GM19023 (cell line): ENCODE data around the gene MPZL3.

ENCODE experiments used
- ATAC-seq: cut with Tn5 transposase; IDR thresholded peaks from one replicate; pipeline ENCODE4 v1.9.1; 2021; ENCODE audit warnings: mild to moderate bottlenecking, moderate library complexity; ENCODE audit not compliant: unreplicated experiment

MPZL3 gene

DNA sequence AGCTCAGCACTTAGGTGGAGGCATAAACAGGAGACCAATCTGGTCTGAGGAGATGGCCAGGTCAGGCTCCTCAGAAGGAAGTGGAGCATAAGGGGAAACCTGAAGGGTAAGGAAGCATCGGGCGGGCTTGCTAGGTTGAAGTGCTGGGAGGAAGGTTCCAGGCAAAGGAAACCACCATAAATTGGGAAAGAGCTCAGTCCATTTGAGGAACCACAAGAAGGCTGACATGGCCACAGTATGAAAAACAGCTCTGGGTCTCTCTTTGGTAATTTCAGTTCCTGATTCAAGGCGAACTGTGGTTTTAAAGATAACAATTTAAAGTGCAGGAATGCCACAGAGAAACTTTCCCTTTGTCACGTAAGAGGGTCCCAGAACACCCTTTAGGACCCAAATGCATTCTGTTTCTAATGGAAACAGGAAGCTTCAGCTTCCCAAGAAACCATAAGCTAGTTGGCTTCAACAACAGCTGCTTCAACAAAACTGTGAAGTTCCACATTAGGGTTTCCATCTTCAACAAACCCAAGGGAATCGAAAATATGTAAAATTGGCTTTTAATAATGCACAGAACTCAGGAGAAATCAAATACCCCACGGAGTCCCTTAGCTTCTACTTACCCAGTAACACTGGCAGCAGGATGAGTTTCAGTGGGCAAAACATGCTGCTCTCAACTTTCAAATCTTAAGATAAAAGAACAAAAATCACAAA is 37.8 kb downstream of the MPZL3 start:
- no peak for ATAC-seq

DNA sequence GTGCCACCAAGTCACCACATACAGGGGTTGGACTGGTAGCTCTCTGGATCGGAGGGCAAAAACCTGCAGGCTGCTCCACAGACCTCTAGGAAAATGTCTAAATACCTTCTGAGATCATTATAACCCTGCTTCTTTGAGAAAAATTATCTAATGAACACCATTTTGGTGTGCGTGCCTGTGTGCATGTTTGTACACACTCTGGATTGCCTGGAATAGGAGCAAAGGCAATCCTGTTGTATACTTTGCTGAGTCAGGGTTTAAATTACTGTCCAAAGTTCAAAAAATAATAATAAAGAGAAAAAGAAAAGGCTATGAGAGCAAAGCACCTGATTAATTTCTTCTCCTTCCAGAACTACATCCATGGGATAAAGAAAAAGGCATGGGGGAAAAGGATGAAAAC is 38.4 kb downstream of the MPZL3 start:
- ATAC-seq = no peak

DNA sequence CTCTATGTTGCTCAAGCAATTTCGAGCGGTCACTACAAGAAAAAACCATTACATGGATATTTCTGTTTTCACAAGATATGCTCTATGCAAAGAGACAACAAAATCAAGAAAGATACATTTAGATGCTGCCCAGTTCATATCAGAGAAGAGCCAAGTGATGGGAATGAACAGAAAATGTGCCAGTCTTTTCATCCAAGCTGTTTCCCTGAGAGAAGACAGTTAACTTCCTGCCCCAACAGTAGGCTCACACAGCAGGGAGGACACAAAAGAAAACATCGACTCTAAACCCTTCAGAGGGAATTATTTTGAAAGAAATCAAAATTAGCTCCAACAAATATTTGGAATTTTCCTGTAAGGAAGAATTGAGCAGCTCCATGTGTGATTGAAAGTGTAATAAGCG is 39.0 kb downstream of the MPZL3 start:
- ATAC-seq = no peak

DNA sequence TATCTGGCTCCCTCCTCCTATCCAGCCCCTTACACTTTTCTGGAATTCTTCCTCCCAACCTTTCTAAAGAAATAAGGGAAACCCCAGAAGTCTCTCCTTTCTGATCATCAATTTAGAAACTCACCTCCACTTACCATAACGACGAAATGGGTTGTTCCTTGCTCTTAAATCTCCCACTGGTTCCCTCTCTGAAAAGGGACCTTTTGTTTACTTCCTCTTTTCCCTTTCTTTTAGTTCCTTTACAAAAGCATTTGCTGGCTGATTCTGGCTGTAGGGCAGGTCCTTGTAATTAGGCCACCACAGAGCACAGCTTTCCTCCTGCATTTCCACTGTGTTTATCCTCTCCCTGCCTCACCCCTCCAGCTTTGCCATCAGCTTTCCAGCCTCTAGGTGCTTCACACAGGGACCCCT is 39.4 kb downstream of the MPZL3 start:
- ATAC-seq = no peak

DNA sequence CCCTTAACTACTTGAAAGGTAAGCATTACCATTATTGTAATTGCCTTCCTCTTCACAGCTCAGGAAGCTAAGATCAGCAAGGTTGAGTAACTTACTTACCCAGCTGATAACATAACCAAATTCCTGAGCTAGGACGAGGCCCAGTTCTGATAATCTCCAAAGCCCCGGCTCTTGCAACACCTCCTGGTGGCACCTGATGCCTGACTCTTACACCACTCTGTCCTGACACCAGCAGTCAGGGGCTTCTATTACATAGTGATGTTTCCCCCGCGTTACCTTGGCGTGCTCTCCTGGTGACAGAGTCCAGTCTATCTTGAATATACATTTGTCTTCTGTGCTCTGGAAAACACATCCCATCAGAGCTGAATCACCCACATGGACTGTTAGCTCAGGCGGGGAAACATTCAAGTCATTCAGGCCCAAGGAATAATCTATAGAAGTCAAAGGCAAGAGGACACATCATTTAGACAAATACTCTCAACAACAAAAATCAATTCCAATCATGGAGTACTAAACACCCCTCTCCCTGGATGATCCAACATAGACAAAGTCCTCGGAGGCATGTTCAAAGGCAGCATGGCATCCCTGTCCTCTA is 39.9 kb downstream of the MPZL3 start:
- ATAC-seq = no peak

DNA sequence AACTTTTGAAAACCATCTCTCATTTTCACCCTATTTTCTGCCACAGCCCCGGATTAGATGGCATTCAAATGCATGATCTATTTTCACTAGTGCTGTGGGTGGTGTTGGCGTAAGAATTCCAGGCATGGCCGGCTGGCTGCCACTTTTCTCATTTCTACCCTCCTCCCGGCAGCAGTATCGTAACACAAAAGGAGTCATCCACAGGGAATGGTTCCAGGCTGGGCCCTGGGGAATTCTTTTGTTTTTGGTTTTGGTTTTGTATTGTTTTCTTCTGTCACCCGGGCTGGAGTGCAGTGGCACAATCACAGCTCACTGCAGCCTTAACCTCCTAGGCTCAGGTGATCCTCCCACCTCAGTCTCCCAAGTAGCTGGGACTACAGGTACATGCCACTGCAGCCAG is 41.2 kb downstream of the MPZL3 start:
- no peak for ATAC-seq

DNA sequence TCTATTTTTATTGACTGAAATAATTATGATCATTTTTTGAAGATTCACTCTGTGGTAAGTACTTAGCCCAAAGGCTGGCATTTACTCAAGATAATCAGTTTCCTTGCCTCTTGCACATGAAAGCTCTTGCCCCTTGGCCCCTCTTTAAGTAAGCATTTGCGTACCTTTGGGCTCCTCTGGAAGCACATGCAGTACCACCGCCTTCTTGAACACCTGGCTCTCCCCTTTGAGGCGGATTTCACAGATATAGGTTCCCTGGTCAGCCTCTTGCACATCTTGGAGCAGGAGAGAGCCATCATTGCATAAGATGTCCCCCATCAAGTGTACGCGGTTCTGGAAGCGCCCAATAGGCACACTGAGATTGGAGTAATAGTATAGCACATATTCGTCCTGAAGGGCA is 41.8 kb downstream of the MPZL3 start:
- ATAC-seq = no peak

DNA sequence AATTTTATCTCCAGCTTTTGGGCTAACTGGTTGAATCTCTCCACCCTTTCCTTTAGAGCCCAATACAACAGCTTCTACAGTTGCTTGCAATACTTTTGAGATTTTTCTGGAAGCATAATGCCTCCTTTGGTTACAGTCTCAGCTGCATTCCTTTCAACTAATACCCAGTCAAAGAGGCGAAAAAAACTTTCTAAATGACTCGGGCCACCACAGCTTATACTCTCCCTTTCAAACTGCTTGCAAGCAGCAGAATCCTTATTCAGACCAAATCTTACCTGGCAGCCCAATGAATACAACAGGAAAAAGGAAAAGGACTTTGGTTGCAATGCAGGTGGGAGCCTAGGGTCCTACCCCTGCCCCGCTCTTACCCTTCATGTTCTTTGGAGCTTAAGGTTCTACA is 43.1 kb downstream of the MPZL3 start:
- no peak for ATAC-seq

DNA sequence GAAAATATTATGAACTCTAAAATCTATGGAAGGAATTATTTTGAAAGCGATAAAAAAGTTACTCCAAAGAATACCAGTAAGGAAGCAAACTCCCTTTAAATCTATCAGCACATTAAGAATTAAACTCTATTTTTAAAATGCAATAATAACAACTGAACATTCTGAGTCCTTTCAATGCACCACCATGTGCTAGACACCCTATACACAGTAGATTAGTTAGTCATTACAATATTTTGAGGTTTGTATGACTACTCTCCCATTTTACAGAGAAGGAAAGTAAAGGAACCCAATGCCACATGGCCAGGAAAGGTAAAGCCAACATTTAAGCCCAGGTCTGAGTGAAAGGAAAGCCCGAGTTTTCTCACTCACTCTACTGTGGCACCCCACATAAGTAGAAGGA is 45.1 kb downstream of the MPZL3 start:
- no peak for ATAC-seq

DNA sequence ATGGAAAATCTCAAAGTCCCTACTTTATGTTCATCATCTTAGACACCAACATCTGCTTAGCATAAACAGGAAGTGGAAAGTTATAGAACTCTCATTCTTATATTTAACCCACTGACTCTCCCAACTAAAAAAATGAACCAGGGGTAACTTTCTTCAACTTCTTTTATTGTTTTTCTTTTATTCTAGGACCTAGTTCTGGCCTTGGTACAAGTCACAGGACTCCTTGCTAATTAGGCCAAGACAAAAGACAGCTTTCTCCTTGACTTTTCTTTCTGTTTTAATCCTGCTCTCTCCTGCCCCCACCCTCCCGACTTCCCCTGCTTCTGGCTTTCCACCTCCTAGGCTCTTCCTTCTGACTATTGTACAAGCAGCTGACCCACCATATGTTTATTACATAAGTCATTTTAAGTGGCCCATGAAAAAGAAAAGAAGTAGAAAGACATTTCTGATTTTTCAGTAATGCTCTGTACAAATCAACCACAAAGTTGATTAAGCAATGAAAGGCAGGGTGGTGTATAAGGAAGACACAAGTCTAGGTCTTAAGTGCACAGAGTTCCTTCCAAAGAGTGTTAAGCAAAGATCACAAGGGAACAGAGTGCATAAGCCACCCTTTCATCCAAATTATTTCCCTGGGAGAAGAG is 45.7 kb downstream of the MPZL3 start:
- no peak for ATAC-seq

DNA sequence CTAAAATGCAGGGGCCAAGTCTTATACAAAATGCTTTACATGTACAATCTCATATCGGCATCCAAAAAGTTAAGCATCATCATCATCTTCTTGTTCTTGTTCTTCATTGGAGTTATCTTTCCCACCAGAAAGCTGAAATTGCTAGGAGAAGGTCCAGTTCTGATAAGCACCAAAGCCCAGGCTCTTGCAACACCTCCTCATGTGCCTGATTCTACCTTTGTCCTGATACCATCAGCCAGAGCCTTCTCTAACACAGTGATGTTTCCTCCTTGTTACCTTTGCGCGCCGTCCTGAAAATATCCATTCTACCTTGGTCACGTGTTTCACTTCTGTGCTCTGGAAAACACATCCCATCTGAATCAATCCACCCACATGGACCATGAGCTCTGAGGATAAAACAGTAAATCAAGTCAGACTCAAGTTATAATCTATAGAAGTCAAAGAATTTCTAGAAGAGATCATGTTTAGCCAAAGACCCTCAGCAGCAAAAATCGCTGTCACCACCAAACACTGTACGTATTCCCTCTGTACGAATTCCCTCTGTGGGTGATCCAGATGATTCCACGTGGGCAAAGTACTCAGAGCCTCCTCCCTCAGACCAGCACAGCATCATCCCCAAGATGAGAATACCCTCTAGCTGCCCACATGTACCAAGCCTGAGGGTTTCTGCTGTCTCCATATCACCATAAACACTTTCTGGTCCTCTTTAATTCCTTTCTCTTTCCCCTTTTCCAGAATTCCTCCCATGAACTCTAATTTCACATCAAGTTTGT is 46.4 kb downstream of the MPZL3 start:
- no peak for ATAC-seq

DNA sequence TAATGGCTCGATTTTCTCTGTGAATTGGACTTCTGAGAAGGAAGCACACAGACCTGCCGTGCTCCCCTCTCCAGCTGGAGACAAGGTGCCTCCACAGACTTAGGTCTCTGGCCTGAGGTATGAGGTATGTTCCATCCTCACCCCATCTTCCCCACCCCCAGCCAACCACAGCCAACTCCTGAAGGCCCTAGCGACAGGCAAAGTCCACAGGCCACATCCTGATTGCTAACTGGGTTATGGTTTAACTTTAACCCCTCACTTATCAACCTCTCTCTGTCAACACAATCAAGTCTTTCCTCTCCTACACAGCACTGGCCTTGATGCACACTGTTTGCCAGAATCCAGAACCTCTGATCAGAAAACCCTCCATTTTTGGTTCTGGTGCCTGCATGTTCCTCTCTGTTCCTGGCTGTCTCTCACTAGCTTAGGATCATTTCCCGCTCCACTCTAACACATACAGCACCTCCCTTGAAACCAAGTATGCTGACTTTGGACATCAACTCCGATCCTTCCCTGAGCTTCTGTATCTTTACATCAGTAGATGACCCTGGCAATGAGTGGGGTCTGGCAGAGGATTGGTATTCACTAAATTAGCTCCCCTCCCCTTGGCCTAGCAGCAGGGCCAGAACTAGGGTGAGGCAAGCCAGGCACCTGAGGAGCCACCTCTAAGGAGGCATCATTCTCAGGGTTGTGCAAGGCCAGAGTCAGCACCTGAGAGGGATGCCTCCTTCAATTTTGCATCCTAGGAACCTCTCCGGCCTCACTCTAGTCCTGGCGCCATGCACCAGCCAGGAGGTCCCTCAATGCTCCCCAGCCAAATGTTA is 49.4 kb downstream of the MPZL3 start:
- no peak for ATAC-seq

DNA sequence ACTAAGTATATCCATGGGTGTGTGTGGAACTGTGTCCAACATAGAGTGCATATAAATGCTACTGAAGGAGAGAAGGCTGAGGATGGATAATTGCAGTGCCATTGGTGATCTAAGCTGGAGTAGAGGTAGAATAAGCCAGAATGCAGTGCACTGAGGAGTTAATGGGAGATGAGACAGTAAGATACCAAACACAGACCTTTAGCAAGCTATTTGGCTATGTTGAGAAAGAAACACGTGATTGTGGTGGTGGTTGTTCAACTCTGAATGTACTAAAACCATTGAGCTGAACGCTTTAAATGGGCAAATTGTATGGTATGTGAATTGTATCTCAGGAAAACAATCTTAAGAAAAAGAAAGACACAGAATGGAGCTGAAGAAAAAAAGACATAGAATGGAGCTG is 50.2 kb downstream of the MPZL3 start:
- no peak for ATAC-seq

DNA sequence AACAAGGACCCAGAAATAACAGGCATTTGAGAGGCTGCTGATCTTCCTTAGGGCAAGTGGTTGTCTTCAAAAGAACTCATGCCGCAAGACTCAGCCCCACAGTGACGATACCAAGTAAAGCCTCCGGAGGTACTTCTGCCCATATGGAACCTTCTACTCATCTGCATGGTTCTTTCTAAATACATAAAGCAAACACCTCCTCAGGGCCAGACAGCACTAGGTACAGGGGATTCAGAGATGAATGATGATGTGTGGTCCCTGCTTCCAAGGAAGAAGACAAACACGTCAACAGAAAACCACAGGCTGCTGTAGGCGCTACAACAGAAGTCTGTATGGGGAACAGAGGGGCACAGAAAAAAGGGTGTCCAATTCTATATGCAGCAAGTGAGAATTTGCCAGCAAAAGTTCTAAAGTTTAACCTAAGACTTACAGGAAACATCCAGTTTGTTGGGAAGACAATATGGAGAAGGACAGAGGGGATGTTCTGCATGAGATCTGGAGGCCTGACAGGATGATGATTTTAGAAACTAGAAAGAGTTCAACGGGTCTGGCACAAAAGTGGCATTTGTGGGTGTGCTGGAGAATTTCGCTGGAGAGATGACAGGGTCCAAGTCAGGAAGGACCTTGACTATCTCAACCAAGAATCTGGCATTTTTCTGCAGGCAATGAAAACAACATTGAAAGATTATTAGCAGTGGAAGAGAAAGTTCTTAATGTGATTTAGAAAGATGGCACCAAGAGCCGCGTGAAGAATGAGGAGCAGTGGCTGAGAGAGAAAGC is 51.1 kb downstream of the MPZL3 start:
- ATAC-seq = no peak

DNA sequence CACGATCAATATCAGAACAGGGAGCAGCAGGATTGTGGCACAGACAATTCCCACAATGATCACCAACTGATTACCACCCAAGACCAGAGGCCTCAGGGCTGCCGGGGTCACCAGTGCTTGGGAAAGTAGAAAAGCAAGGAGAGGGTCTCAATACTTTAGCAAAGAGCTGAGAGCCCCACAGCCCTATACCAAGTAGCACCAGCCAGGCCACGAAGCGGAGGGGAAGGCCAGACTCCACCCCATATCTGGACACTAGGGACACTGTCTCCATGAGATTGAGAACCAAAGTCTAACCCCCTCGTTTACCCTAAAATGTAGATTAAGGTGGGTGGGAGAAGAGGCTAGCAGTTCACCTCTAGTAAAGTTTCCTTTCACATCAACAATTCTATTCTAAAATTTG is 51.7 kb downstream of the MPZL3 start:
- no peak for ATAC-seq

DNA sequence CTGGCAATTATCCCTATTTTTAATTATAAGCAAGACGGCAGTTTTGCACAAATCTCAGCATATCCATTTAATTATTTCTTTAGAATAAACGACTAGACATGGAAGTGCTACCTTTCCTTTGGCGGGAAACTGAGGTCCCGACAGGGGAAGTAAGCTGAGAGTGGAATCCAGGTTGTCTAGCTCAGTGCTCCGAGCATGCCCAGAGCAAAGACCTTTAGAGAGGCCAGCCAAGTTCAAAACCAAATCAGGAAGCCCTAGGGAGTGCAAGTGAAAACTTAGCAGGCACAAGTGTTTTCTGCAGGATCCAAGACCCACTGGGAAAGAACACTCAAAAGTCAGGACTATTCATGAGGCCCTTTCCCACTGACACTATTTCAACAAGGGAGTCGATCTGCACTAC is 53.0 kb downstream of the MPZL3 start:
- no peak for ATAC-seq

DNA sequence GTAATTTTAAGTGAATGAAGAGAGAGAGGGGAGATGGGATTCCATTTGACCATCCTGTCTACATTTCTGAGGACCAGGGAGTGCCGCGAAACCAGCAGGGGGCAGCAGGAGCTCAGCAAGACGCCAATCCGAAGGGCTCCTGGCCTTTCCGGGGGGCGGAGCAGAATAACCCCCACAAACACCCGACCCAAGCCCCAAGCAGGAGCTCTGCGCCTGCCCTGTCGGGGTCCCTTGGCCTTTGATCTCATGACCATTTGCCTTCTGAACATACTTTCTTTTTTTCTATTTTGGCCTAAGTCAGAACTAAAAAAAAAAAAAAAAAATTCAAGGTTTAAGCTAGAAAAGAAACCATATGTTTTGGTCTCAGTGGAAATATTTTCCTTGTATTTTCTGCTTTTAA is 53.8 kb downstream of the MPZL3 start:
- no peak for ATAC-seq

DNA sequence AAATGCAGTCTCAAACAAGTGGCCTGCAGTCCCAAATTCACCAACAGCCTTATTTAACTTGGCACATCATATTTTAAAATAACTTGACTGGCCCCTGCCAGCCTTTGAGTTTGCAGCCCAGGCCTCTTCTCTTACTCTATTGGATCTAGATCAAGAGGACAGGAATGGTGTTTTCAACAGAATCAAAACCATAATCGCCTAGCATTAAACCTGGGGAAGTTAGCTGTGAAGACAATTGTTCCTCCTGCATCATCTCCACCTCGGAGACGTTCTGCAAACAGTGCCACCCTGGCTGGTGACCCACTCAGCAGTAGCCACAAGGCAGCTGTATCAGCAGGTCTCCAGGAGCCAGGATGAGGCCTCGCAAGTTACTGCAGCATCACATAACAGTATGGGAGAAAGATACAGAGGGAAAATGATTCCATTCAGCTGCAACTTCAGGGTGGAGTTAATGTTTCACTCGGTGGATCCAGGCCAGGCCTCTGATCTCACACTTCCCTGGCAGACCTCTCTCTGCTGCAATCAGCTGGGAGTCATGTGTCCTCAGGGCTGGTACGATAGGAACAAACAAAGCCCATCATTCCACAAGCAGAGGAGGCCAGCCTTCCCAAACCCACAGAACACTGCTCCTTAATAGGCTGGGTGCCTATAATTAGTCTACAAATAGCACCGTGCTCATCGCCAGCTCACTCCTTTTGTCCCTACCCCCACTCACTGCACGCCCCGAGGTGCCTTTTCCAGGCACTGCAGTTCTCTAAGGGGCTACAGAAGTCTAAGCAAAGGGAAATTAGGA is 57.1 kb downstream of the MPZL3 start:
- ATAC-seq = no peak

DNA sequence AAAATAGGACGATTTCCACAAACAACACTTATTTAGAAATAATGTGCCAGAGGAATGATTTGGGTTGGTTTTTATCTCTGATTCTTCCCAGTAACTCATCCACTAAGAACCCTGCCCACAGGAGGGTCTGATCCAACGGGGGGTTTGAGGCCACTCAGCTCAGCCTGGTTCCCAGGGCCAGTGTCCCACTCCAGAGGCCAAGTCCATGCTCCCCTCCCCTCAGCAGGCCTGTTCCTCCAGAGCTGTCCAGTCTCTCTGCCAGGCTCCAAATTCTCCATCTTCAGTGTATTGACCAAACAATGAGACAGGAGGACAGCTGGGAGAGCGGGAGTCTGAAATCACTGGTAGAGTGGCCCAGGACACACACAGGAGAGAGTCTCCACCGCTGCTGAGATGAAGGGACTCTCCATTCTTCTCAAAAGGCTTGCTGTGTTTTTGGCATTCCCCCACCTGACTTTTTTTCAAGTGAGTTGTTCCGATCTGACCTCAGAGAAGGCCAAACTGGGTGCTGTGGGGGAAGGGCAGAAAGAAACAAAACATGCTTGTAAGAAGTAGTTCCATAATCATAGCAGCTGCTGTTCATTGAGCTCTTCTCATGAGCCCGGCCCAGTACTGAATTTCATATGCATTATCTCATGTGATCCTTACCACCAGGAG is 58.1 kb downstream of the MPZL3 start:
- ATAC-seq = no peak
